GM23338 (cell line): Measurements from ENCODE around the gene ZNF532. TPM values are rescaled to one million over a fixed set of nuclear protein-coding genes. Genes with fewer than 3 reads are reported as not detected.

Source experiments
- ATAC-seq: fragments of 200-7000 bp; cut with Tn5 transposase; 3 replicates; pipeline ENCODE4 v1.9.1; 2020
- DNase-seq: peaks from one replicate; pipeline ENCODE4 v3.0.0-alpha.2; 2015; ENCODE audit warnings: low spot score
- H2AFZ ChIP-seq: fragments of 200-600 bp; sonication (generic); 2 replicates; pipeline ENCODE4 v1.8.0; 2016; ENCODE audit warnings: antibody characterized with exemption, mild to moderate bottlenecking, moderate library complexity
- H3F3A ChIP-seq: fragments of 200-600 bp; sonication (generic); replicated peaks from 2 replicates; pipeline ENCODE4 v1.8.0; 2017; ENCODE audit warnings: antibody characterized with exemption, mixed run types, low read depth
- H3K27ac ChIP-seq: fragments of 200-600 bp; sonication (generic); 2 replicates; pipeline ENCODE4 v1.6.1; 2016; ENCODE audit warnings: low read depth
- H3K27me3 ChIP-seq: fragments of 200-600 bp; sonication (generic); 2 replicates; pipeline ENCODE4 v1.8.0; 2016; ENCODE audit warnings: mild to moderate bottlenecking, mixed run types, moderate library complexity; ENCODE audit not compliant: insufficient read depth
- H3K36me3 ChIP-seq: fragments of 200-600 bp; sonication (generic); 2 replicates; pipeline ENCODE4 v1.8.0; 2016; ENCODE audit warnings: mild to moderate bottlenecking; ENCODE audit not compliant: insufficient read depth
- H3K4me1 ChIP-seq: fragments of 200-600 bp; sonication (generic); 2 replicates; pipeline ENCODE4 v1.8.0; 2016; ENCODE audit warnings: mild to moderate bottlenecking, moderate library complexity; ENCODE audit not compliant: insufficient read depth
- H3K4me2 ChIP-seq: fragments of 200-600 bp; sonication (generic); 2 replicates; pipeline ENCODE4 v1.7.1; 2017; ENCODE audit warnings: mixed run types
- H3K4me3 ChIP-seq: fragments of 200-600 bp; sonication (generic); 2 replicates; pipeline ENCODE4 v1.6.1; 2016; ENCODE audit warnings: mixed run types
- H3K79me2 ChIP-seq: fragments of 200-600 bp; sonication (generic); replicated peaks from 2 replicates; pipeline ENCODE4 v1.8.0; 2017; ENCODE audit warnings: mild to moderate bottlenecking; ENCODE audit not compliant: insufficient read depth
- H3K9me2 ChIP-seq: fragments of 200-600 bp; sonication (generic); 2 replicates; pipeline ENCODE4 v1.8.0; 2017; ENCODE audit not compliant: insufficient read depth
- H4K20me1 ChIP-seq: fragments of 200-600 bp; sonication (generic); replicated peaks from 2 replicates; pipeline ENCODE4 v1.8.0; 2017; ENCODE audit warnings: mild to moderate bottlenecking; ENCODE audit not compliant: insufficient read depth
- H3K27ac Mint-ChIP-seq: 2 replicates; pipeline ENCODE4 v1.8.0; 2020; ENCODE audit warnings: inconsistent platforms, mild to moderate bottlenecking, moderate library complexity, mixed read lengths
- H3K27me3 Mint-ChIP-seq: 3 replicates; pipeline ENCODE4 v1.8.0; 2022; ENCODE audit warnings: low read depth, mild to moderate bottlenecking, moderate library complexity, mixed read lengths, inconsistent platforms; ENCODE audit not compliant: insufficient read depth, poor library complexity
- H3K36me3 Mint-ChIP-seq: 3 replicates; pipeline ENCODE4 v1.8.0; 2021; ENCODE audit warnings: low read depth, mild to moderate bottlenecking, inconsistent platforms, moderate library complexity, mixed read lengths
- H3K4me1 Mint-ChIP-seq: 3 replicates; pipeline ENCODE4 v1.8.0; 2020; ENCODE audit warnings: mild to moderate bottlenecking, inconsistent platforms, mixed read lengths
- H3K4me3 Mint-ChIP-seq: 3 replicates; pipeline ENCODE4 v1.8.0; 2021; ENCODE audit warnings: moderate library complexity, mild to moderate bottlenecking, inconsistent platforms, mixed read lengths
- H3K9me3 Mint-ChIP-seq: 3 replicates; pipeline ENCODE4 v1.8.0; 2020; ENCODE audit warnings: moderate library complexity, mild to moderate bottlenecking, inconsistent platforms, mixed read lengths
- ETS1 ChIP-seq: IDR thresholded peaks from 2 replicates; pipeline ENCODE4 v1.6.1; 2016; ENCODE audit warnings: antibody characterized with exemption
- JUNB ChIP-seq: IDR thresholded peaks from one replicate; pipeline ENCODE4 v1.6.1; 2016; ENCODE audit warnings: antibody characterized with exemption; ENCODE audit not compliant: unreplicated experiment
- POLR2AphosphoS5 ChIP-seq: IDR thresholded peaks from 2 replicates; pipeline ENCODE4 v1.6.1; 2016; ENCODE audit warnings: antibody characterized with exemption, low read depth
- ZNF331 ChIP-seq: fragments of 250-450 bp; sonication (Bioruptor Pico); IDR thresholded peaks from 2 replicates; pipeline ENCODE4 v1.5.0; 2020; ENCODE audit warnings: low read depth, mild to moderate bottlenecking, moderate library complexity
- polyA plus RNA-seq: library from polyadenylated mRNA; unstranded; fragments of >200 nt; fragmentation: Nextera tagmentation; extraction: Ambion mirVana; gene quantifications from 2 replicates; pipeline ENCODE4 v1.2.1, GENCODE V29; 2016
- total RNA-seq: library from RNA; depleted of rRNA; stranded (reverse); fragments of >200 nt; shearing (Covaris generic); gene quantifications from 2 replicates; pipeline ENCODE4 v1.2.3, GENCODE V29; 2014
- TF ChIP-seq, protein P1 (sequence below), 2 experiments: fragments of 200-600 bp in 1 of 2; sonication (generic) in 1 of 2; conservative IDR thresholded peaks; 2 replicates each; pipeline versions ENCODE4 v1.5.1 to v1.6.1; 2016 to 2017; ENCODE audit warnings: antibody characterized with exemption in 2 of 2, low read depth in 2 of 2, mild to moderate bottlenecking in 2 of 2, moderate library complexity in 1 of 2

The ZNF532 gene
- total and polyA plus RNA-seq, 2 experiments from 2014 or later = 51.5 to 225 TPM

- no peak for DNase-seq
Observed at GRCh38 chr18:59006461-59007067, 141.9 kb downstream of the ZNF532 start.

DNA sequence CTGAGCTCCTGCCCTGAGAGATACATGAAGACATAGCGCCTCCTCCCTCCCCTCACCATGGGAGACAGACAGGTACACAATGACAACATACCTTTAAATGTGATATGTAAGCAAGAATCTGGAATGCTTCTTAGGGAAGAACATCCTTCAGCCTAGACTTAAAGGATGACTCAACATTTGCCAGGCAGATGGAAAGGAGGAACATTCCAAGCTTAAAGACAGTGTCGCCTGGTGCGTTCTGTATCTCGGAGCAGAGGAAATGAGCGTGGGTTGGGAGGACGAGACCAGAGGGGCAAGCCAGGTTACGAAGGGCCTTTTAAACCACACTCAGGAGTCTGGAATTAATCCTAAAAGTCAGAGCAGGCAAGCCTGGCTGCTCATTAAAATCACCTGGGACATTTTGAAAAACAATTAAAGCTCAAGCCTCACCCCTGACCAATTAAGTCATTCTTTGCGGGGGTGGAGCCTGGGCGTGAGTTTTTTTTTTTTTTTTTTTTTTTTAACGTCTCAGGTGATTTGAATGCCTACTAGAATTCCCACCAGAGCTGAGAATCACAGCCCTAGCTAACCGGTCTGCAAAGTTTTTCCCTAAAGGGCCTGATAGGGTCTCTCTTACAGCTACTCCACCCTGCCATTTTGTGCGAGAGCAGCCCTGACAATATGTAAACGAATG lies 143.8 kb downstream of the ZNF532 start:
- TF ChIP-seq ZNF331 (CRISPR knock-in tag) = no peak
- TF ChIP-seq, protein P1, sequence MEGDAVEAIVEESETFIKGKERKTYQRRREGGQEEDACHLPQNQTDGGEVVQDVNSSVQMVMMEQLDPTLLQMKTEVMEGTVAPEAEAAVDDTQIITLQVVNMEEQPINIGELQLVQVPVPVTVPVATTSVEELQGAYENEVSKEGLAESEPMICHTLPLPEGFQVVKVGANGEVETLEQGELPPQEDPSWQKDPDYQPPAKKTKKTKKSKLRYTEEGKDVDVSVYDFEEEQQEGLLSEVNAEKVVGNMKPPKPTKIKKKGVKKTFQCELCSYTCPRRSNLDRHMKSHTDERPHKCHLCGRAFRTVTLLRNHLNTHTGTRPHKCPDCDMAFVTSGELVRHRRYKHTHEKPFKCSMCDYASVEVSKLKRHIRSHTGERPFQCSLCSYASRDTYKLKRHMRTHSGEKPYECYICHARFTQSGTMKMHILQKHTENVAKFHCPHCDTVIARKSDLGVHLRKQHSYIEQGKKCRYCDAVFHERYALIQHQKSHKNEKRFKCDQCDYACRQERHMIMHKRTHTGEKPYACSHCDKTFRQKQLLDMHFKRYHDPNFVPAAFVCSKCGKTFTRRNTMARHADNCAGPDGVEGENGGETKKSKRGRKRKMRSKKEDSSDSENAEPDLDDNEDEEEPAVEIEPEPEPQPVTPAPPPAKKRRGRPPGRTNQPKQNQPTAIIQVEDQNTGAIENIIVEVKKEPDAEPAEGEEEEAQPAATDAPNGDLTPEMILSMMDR (conservative IDR thresholded peaks at IDR 0.05; ENCODE audit: low read depth in 2 of 2) = peak in 1 of 2 experiments; percentile 32; a peak in 2 of 4 replicates
- Histone ChIP-seq H2AFZ (no peak overlapping the region), H3K4me2 (peak overlapping the region; percentile 10; the same call in 1 of the 2 replicates), H3K9me2 (no peaks in the 10 kb centered on the region; the same call in 1 of the 2 replicates), H3F3A (no peaks in the 10 kb centered on the region), H3K4me3 (no peak overlapping the region), H3K79me2 (no peaks in the 10 kb centered on the region), H3K27ac (peak overlapping the region; percentile 61), H3K36me3 (no peaks in the 10 kb centered on the region), H4K20me1 (no peaks in the 10 kb centered on the region), H3K4me1 (peaks cover 13% of the 10 kb centered on the region), H3K27me3 (no peaks in the 10 kb centered on the region)
- peaks cover 21% of the 10 kb centered on the region for H3K4me1 Mint-ChIP-seq
- H3K4me3 Mint-ChIP-seq = peak overlapping the region; percentile 39
- peaks cover 10% of the 10 kb centered on the region for H3K27me3 Mint-ChIP-seq
- H3K9me3 Mint-ChIP-seq = peaks cover 6% of the 10 kb centered on the region
- DNase-seq (peak; percentile 78), ATAC-seq (peak; percentile 73)
- H3K27ac Mint-ChIP-seq = peak overlapping the region; percentile 91
- H3K36me3 Mint-ChIP-seq = no peaks in the 10 kb centered on the region

More at GRCh38 chr18:59006461-59007067, 141.9 kb downstream of the ZNF532 start:
- no peak overlapping the region for H3K27ac Mint-ChIP-seq
- Histone ChIP-seq H3K4me2 (no peak overlapping the region), H3K4me3 (no peak overlapping the region), H3K27ac (no peak overlapping the region), H3K36me3 (no peaks in the 10 kb centered on the region), H3K9me2 (no peaks in the 10 kb centered on the region; the same call in 1 of the 2 replicates), H4K20me1 (no peaks in the 10 kb centered on the region), H3K79me2 (no peaks in the 10 kb centered on the region), H3K4me1 (peaks cover 16% of the 10 kb centered on the region), H2AFZ (no peak overlapping the region), H3K27me3 (no peaks in the 10 kb centered on the region), H3F3A (no peaks in the 10 kb centered on the region)
- ATAC-seq = no peak
- H3K9me3 Mint-ChIP-seq = peaks cover 6% of the 10 kb centered on the region
- H3K27me3 Mint-ChIP-seq = peaks cover 10% of the 10 kb centered on the region
- no peaks in the 10 kb centered on the region for H3K36me3 Mint-ChIP-seq
- no peak overlapping the region for H3K4me3 Mint-ChIP-seq
- peaks cover 26% of the 10 kb centered on the region for H3K4me1 Mint-ChIP-seq
- TF ChIP-seq, protein P1 (conservative IDR thresholded peaks at IDR 0.05; ENCODE audit: low read depth in 2 of 2) = no peak
- TF ChIP-seq JUNB = no peak
- TF ChIP-seq POLR2AphosphoS5 = no peak
- no peak for TF ChIP-seq ETS1
